ENCODE data around the gene TIAM1. TPM values are rescaled to one million over a fixed set of nuclear protein-coding genes. Genes with fewer than 3 reads are reported as not detected.

Gene TIAM1
- polyA plus RNA-seq, 2 of the 4 experiments (the other 2 are of a cell fraction) = 0.23 to 0.40 TPM

GRCh38 chr21:31140025-31140424, 204.0 kb downstream of the TIAM1 start:
- ChIA-PET POLR2A (no interaction called here), CTCF (no interaction called here)
- H3K9me3 ChIP-seq = no peaks in the 10 kb centered on the region

GRCh38 chr21:31137960-31138359, 206.1 kb downstream of the TIAM1 start:
- TF ChIP-seq RNF2 (IDR thresholded peaks at IDR 0.05; ENCODE audit: borderline replicate concordance, low read depth) (no peak), MAFK (IDR thresholded peaks at IDR 0.05; ENCODE audit: partially characterized antibody) (peak; percentile 51)
- 0% methylated on average over 1 of the region's 1 CpG for WGBS (ENCODE audit: missing lambda C conversion rate)
- POLR2A ChIA-PET = no interaction called here
- no peak overlapping the region for H3K27ac ChIP-seq
- CTCF ChIA-PET = no interaction called here
- FAIRE-seq (no peak), DNase-seq (ENCODE audit: low read depth in 1 of 2, low spot score in 1 of 2) (no peak), ATAC-seq (no peak)
- no peaks in the 10 kb centered on the region for H3K9me3 ChIP-seq
- H3K4me2 ChIP-seq = no peak overlapping the region
- no peak overlapping the region for H3K4me3 ChIP-seq
- no peaks in the 10 kb centered on the region for H3K4me1 ChIP-seq

More at GRCh38 chr21:31140025-31140424, 204.0 kb downstream of the TIAM1 start:
- Histone ChIP-seq H3K4me2 (no peak overlapping the region), H3K4me1 (no peaks in the 10 kb centered on the region), H3K27ac (no peak overlapping the region), H3K4me3 (no peak overlapping the region)
- FAIRE-seq (no peak), ATAC-seq (no peak), DNase-seq (ENCODE audit: low read depth in 1 of 2, low spot score in 1 of 2) (no peak)
- TF ChIP-seq MYC (IDR thresholded peaks at IDR 0.05; ENCODE audit: borderline replicate concordance, low read length) (no peak), TP53 (CRISPR knock-in tag; IDR thresholded peaks at IDR 0.05) (no peak), CBX8 (IDR thresholded peaks at IDR 0.05) (no peak), JUN (IDR thresholded peaks at IDR 0.05) (no peak), ZC3H11A (IDR thresholded peaks at IDR 0.05) (no peak), EHMT2 (IDR thresholded peaks at IDR 0.05; ENCODE audit: low read depth) (no peak), FOXS1 (CRISPR knock-in tag; IDR thresholded peaks at IDR 0.05) (no peak), KDM5A (IDR thresholded peaks at IDR 0.05) (no peak), PBX3 (IDR thresholded peaks at IDR 0.05) (no peak), BHLHE40 (IDR thresholded peaks at IDR 0.05; ENCODE audit: low read depth, low read length) (no peak), ELK1 (IDR thresholded peaks at IDR 0.05; ENCODE audit: low read depth, low read length) (no peak), RARB (CRISPR knock-in tag; IDR thresholded peaks at IDR 0.05) (no peak), BCL3 (IDR thresholded peaks at IDR 0.05) (no peak)
- WGBS (ENCODE audit: missing lambda C conversion rate) = 29% methylated on average over 1 of the region's 1 CpG

- Histone ChIP-seq H3K9me3 (no peaks in the 10 kb centered on the region), H3K27ac (no peak overlapping the region), H3K4me2 (no peak overlapping the region), H3K4me3 (no peak overlapping the region), H3K4me1 (no peaks in the 10 kb centered on the region)
- WGBS (ENCODE audit: missing lambda C conversion rate) = 27% methylated on average over 12 of the region's 12 CpGs
- ChIA-PET CTCF (no interaction called here), POLR2A (no interaction called here)
- ATAC-seq = no peak
- TF ChIP-seq HDAC2 (IDR thresholded peaks at IDR 0.05) (no peak), ZC3H11A (IDR thresholded peaks at IDR 0.05) (no peak), HEYL (CRISPR knock-in tag; IDR thresholded peaks at IDR 0.05) (no peak), ZNF302 (CRISPR knock-in tag; IDR thresholded peaks at IDR 0.05) (no peak), RNF2 (IDR thresholded peaks at IDR 0.05; ENCODE audit: borderline replicate concordance, low read depth) (no peak), RARB (CRISPR knock-in tag; IDR thresholded peaks at IDR 0.05) (no peak), SREBF2 (IDR thresholded peaks at IDR 0.05) (no peak), MYC (IDR thresholded peaks at IDR 0.05; ENCODE audit: borderline replicate concordance, low read length) (no peak), EHF (CRISPR knock-in tag; IDR thresholded peaks at IDR 0.05) (no peak), SMC3 (IDR thresholded peaks at IDR 0.05) (no peak), EP300 (IDR thresholded peaks at IDR 0.05) (no peak), HOXB13 (CRISPR knock-in tag; IDR thresholded peaks at IDR 0.05; ENCODE audit: low read depth) (no peak), MAZ (IDR thresholded peaks at IDR 0.05; ENCODE audit: borderline replicate concordance, low read depth, low read length) (no peak), POLR2AphosphoS2 (conservative IDR thresholded peaks at IDR 0.05; ENCODE audit: low read length) (no peak), HOXA7 (CRISPR knock-in tag; IDR thresholded peaks at IDR 0.05) (no peak), MAX (IDR thresholded peaks at IDR 0.05) (no peak), USF2 (IDR thresholded peaks at IDR 0.05) (no peak), PHF8 (IDR thresholded peaks at IDR 0.05; ENCODE audit: borderline replicate concordance, low read depth) (no peak)
- DNase-seq (ENCODE audit: low read depth in 1 of 2, low spot score in 1 of 2) = no peak
- no peak for FAIRE-seq
Observed at GRCh38 chr21:31136891-31137290, 207.2 kb downstream of the TIAM1 start.
